Ramos (cell line): ENCODE data around the gene BMPR1B.

Experiments
- in situ Hi-C: fragments of 300-500 bp; cut with MboI; formaldehyde crosslinking; loops from one replicate; pipeline ENCODE4 v1.14.3; 2022; ENCODE audit warnings: low sequenced_read_pairs; ENCODE audit not compliant: unreplicated experiment

The BMPR1B gene

DNA sequence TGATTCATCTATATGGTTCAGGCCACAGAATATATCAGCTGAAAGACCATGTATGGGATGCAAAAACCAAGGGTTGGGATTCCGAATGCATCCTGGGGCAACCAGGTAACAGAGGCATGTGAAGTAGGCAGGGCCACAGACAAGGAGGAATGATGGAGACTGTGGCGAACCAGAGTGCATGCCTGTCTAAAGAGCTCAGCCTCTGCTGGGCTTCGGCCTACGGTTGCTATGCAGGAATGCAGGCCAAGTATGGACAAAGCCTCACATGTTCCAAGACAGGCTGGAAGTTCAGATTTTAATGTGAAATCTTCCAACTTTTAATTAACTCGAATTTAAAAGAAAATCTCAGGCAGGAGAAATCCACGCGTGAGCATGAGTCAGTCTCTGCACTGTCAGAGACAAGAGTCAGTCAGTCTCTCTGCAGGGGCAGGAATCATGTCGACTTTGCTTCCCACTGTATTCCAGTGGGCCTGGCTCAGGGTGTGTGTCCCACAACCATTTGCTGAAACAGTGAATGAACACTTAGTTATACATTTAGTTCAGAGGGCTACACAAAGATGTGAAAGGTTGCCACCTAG lies 446.6 kb downstream of the BMPR1B start:
- in situ Hi-C loops: no loop called here

DNA sequence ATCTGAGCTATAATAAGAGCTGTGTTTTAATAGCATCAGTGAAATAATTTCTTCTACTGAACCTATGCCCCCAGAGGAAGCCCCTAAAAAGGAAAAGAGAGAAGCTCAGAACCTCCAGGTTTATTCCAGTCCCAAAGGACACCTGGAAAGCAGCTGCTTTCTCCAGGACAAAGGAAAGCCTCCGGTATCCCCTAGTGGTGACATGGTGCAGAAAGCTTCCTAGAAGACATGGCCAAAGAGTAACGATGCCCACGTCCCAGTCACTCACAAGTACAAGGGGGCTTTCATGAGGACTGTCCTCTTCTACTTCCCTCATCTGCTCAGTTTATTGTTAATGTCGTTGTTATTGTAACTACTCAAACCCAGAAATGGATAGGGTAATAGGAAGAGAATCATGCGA lies 447.1 kb downstream of the BMPR1B start:
- in situ Hi-C loops: no loop called here
